T1000 (cell line): Measurements from ENCODE around the gene SLC6A9.
A peak's percentile ranks its signal among the peaks of the same experiment; 100 is the strongest.

Experiments
- DNase-seq: peaks from one replicate; lab custom pipeline; 2025; ENCODE audit warnings: mixed read lengths; lab: John Stamatoyannopoulos, UW

Gene SLC6A9

DNA sequence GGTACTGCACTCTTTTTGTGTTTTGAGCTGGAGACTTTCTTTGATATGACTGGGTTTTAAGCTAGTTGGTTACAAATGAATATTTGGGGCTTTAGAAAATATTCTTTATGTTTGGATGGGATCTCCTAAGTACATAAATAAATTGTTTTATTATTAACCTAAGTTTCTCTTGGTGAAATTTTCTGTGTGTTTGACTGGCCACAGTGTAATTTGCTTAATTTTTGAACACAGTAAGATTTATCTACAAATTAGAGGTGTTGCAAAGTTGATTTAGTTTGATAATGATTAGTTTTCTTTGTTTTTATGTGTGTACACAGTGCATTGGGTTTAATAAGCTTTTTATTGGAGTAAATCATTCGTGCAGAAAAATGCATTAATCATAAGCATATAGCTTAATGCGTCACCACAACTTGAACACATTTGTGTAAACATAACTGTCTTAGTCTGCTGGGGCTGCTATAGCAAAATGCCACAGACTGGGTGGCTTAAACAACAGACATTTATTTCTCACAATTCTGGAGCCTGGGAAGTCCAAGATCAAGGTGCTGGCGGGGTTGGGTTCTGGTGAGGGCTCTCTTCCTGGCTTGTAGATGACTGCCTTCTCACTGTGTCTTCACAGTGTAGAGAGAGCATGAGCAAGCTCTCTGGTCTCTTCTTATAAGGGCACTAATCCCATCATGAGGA is 17.4 kb upstream of the SLC6A9 start:
- DNase-seq, result no peak

GRCh38 chr1:44047131-44047530 is 15.9 kb upstream of the SLC6A9 start:
- DNase-seq, result no peak

- no peak for DNase-seq
Observed at GRCh38 chr1:44045064-44045463, 13.8 kb upstream of the SLC6A9 start.

DNA sequence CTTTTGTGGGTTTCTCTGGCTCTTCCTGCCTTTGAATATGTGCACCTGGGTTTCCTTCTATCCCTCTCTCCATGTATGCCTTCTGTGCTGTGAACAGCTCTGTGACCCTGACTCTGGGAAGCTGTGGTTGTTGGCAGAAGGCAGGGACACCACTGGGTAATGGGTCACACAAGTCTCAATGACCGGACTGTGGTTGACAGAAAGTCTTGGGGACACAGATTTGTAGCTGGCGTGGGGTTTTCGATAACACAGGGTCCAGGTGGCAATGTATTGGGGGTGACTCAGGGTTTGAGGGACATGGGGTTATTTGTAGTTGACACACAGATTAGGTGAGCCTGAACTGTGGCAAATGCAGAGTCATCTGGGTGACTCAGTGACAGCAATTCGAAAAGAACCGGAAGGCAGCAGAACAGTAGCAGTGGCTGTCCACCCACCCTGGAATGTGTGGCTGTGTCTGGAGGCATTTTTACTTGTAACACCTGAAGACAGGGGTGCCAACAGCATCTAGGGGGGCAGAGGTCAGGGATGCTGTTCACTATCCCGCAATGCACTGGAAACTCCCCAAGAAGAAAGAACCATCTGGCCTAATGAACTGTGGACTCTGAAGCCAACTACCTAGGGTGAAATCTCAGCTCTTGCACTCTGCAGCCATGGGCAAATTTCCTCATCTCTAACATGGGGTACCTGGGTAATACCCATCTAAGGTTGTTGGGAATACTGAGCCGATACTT is 13.0 kb upstream of the SLC6A9 start:
- no peak for DNase-seq

DNA sequence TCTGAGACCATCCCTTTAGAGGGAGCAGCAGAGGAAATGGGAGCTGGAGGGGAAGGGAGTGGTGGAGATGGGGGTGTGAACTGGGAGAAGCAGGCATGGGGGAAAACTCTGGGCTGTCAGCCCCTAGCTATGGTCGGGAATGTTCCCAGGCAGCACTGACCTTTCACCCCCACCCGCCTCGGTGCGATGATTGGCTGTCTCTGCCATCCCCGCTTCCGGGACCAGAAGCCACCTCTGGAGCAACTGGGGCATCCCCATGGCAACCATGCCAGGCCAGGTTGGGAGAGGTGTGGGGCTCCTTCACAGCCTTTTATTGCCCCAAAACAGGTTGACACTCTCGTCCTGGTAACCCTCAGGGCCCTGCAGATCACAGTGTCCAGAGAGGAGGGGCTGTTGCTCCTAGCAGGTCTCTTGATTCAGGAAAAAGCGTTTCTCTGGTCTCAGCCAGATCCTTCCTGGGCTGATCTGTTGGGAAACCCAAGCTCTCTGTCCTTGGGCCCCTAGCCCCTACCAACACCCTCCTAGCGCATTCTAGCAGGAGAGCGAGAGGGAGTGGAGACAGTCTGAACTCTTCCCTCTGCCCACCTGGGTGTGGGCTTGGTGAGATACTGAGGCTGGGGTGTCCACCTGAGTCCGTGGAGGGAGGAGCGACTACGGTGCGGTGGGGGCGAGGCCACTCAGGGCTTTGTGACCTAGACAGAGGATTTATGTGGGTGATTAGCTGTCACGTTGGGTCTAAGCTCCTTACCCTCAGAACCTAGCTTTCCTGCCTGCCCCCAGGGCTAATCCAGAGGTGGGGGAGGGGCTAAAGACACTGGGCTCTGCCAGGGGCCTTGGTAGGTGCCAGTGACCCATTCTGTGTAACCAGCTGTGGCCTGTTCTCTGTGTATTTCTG is 12.2 kb upstream of the SLC6A9 start:
- DNase-seq, result no peak

- DNase-seq, result no peak
Observed at GRCh38 chr1:44040846-44041245, 9.6 kb upstream of the SLC6A9 start.

DNA sequence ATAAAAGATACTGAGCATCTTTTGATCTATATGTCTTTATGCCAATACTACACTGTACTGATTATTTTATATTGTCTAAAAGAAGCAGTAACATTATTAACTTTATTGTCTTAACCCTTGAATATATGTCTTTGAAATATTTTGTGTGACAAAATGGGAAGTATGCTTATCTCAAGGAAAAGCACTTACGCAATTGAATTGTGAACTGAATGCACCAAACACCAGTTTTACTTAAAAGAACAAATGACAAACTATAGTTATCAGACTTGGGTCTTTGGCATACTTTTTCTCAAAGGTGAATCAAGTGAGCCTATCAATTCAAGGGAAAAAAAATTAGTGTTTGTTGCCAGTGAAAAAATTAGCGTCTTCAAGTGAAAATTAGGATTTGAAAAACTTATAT is 9.2 kb upstream of the SLC6A9 start:
- no peak for DNase-seq

- DNase-seq, result no peak
Observed at GRCh38 chr1:44038876-44039657, 7.8 kb upstream of the SLC6A9 start.

GRCh38 chr1:44037154-44037553 is 5.9 kb upstream of the SLC6A9 start:
- DNase-seq, result no peak

- peak; percentile 55 for DNase-seq
Observed at GRCh38 chr1:44036409-44037139, 5.3 kb upstream of the SLC6A9 start.

DNA sequence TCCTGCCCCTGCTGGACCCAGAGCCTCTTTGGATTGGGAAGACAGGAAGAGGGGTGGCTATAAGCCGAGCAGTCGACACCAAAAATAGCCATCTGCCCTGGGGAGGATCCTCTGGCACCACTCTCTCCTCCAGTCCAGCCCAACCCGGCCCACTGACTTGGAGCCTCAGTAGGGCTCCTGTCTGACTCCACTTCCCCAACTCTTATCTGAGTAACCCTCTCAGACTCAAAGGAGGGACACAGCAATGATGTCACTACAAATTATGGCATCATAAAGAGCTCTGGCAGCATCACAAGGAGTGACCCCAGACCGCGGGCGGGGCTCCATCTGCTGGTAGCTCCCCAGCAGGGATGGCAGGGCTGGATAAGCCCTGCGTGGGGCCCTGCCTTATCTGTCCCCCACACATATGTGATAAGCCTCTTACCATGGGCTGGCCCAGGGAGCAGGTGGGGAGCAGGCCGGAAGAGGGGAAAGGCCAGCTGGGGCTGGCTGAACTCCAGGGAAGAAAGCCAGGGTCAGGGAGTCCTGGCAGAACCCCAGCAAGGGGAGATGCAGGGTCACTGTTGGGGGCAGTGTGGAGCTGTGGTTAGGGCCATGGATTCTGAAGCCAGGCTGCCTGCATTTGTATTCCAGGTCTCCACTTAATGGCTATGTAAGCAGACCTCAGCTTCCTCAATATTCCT is 4.6 kb upstream of the SLC6A9 start:
- DNase-seq, result no peak

- DNase-seq, result no peak
Observed at GRCh38 chr1:44034976-44035716, 3.9 kb upstream of the SLC6A9 start.

DNA sequence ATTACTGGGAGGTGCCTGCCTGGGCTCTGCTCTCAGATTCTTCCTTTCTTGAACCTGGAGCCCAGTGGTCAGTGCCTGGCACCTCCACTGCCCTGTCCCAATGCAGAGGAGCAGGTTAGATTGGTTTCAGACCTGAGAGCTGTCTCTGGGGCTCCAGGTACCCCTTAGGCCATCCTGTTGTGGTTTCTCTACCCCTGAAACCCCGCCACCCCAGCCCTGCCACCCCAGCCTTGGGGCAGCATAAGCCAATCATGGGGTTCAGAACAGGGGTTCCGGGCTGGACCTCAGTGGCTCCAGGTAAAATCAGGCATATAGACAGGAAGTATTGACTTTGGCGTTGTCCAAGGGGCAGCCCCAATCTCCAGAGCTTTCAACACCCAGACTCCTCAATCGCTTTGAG is 3.2 kb upstream of the SLC6A9 start:
- no peak for DNase-seq

DNA sequence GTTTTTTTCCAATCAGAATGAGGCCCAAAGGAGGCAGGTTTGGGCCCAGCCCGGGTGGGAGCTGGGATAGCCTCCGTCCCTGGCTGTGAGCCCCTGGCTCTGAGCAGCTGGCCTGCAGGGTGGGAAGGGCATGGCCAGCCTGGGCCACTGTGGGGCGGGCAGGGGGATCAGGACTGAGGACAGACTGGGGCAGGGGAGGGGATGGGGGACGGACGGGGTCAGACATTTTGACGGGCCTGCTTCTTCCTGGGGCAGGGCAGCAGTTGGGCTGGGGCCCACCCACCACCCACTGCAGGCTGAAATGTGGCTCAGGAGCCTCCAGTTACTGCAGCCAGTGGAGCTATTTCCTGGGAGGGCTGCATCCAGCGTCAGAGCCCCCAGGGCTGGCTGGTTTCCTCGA is 2.5 kb upstream of the SLC6A9 start:
- no peak for DNase-seq

DNA sequence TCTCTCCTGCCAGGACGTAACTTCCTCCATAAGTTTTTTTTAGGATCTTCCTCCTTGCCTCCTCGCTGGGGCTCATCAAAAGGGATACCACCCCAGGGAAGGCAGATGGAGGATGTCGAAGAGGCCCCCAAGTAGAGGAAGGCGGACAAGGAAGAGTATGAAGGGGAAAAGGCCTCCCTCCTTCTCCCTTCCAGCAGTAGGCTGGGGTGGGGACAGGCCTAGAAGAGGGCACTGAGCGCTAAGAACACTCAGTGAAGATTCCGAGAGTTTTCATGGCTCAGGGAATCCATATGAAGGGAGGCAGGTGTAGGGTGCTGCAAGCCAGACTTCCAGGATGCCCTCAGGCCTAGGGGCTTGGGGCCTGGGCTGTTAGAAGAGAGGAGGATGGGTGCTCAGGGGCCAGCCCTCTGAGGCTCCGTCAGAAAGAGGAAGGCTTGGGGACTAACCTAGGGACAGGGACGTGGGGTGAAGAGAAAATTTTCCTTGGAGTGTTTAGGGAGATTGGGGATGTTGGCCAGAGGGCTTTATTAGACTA is 1.8 kb upstream of the SLC6A9 start:
- DNase-seq, result no peak

DNA sequence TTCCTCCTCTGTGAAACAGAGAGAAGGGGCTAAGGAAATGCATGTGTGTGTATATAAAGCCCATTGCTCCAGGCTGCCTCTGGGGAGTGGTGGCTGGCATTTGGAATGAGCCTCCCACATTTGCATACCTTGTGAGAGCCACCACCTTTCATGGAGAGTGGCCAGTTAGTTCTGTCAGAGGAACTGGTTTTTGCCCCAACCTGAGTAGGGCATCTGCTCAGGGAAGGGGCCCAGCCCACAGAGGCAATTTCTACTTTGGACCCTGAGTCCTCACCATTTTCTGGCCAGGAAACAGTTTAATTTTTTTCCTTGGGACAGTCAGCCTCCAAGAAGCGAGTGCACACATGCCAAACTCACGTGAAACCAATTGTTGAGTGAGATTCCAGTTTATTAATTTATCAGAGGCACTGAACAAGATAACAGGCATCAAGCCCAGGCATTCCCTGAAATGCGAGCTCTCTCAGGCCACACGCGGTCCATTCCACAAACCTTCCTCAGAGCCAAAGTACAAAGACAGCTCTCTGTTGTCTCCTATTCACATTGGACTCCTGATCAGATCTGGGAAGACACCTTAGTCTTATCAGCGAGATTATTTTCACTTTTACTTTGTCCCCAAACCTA is 1.0 kb upstream of the SLC6A9 start:
- no peak for DNase-seq

DNA sequence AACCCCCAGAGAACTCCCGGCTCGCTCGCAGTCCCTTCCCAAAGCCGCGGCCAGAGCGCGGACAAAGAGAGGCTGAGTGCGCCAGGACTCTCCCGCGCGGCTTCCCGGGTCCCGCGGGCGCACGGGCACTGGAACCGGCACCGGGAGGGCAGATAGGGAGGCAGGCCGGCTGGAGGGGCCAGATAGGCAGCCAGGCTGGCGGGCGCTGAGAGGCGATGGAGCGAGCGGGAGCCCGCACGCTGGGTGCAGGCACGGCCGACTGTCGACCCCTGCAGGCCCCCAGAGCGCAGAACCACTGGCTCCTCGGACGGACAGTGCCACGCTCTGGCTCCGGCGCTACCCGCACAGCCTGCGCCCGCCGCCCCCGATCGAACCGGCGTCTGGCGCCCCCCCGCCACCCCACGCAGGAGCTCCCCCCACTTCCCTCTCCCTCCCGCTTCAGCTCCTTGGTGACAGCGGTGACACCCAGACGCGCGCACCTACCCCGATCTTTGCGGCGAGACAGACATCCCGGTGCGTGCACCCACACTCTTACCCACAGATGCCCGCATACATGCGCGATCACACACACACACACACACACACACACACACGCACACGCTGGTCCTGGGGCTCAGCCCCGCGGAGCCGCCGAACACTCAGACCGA is 534 bp downstream of the SLC6A9 start:
- DNase-seq, result peak; percentile 30

GRCh38 chr1:44029911-44030604 is 1.2 kb downstream of the SLC6A9 start:
- peak; percentile 85 for DNase-seq
